Mucosa of stomach (tissue), 1 donor: ENCODE data around the gene PRR19.

Experiments used
- H3K27me3 ChIP-seq: one replicate; pipeline ENCODE4 v1.7.0; 2013; ENCODE audit warnings: mild to moderate bottlenecking, low read length; ENCODE audit not compliant: control insufficient read depth, insufficient read depth
- H3K36me3 ChIP-seq: one replicate; pipeline ENCODE4 v1.7.0; 2013; ENCODE audit warnings: low read length; ENCODE audit not compliant: control insufficient read depth, insufficient read depth
- H3K4me1 ChIP-seq: one replicate; pipeline ENCODE4 v1.7.0; 2013; ENCODE audit warnings: mild to moderate bottlenecking, low read length; ENCODE audit not compliant: control insufficient read depth, insufficient read depth
- H3K4me3 ChIP-seq: one replicate; pipeline ENCODE4 v1.7.0; 2013; ENCODE audit warnings: low read length
- H3K9ac ChIP-seq: one replicate; pipeline ENCODE4 v1.7.0; 2013; ENCODE audit warnings: mild to moderate bottlenecking, low read length, moderate library complexity
- H3K9me3 ChIP-seq: one replicate; pipeline ENCODE4 v1.7.0; 2013; ENCODE audit warnings: mild to moderate bottlenecking, low read length, moderate library complexity; ENCODE audit not compliant: control insufficient read depth
- donor health status: Pancreatic carcinoma.

PRR19 gene

GRCh38 chr19:42273407-42274064 is 28.4 kb upstream of the PRR19 start:
- Histone ChIP-seq H3K36me3 (no peaks in the 10 kb centered on the region), H3K9ac (no peak overlapping the region), H3K9me3 (no peaks in the 10 kb centered on the region), H3K4me3 (no peak overlapping the region), H3K27me3 (no peaks in the 10 kb centered on the region), H3K4me1 (peaks cover 25% of the 10 kb centered on the region)

- Histone ChIP-seq H3K36me3 (no peaks in the 10 kb centered on the region), H3K9ac (no peak overlapping the region), H3K4me3 (no peak overlapping the region), H3K9me3 (no peaks in the 10 kb centered on the region), H3K4me1 (peaks cover 32% of the 10 kb centered on the region), H3K27me3 (no peaks in the 10 kb centered on the region)
Observed at GRCh38 chr19:42274065-42274682, 27.8 kb upstream of the PRR19 start.

- no peaks in the 10 kb centered on the region for H3K9me3 ChIP-seq
- H3K4me1 ChIP-seq = peaks cover 34% of the 10 kb centered on the region
- H3K4me3 ChIP-seq = no peak overlapping the region
- no peak overlapping the region for H3K9ac ChIP-seq
- no peaks in the 10 kb centered on the region for H3K36me3 ChIP-seq
- H3K27me3 ChIP-seq = no peaks in the 10 kb centered on the region
Observed at GRCh38 chr19:42275103-42275502, 26.8 kb upstream of the PRR19 start.

- H3K4me1 ChIP-seq = peaks cover 31% of the 10 kb centered on the region
Observed at GRCh38 chr19:42275517-42275916, 26.4 kb upstream of the PRR19 start.

GRCh38 chr19:42276284-42276683 is 25.6 kb upstream of the PRR19 start:
- H3K27me3 ChIP-seq = no peaks in the 10 kb centered on the region
- H3K9ac ChIP-seq = no peak overlapping the region
- no peak overlapping the region for H3K4me3 ChIP-seq
- no peaks in the 10 kb centered on the region for H3K36me3 ChIP-seq
- H3K9me3 ChIP-seq = no peaks in the 10 kb centered on the region
- H3K4me1 ChIP-seq = peaks cover 30% of the 10 kb centered on the region

More at GRCh38 chr19:42275517-42275916, 26.4 kb upstream of the PRR19 start:
- no peaks in the 10 kb centered on the region for H3K9me3 ChIP-seq
- no peaks in the 10 kb centered on the region for H3K27me3 ChIP-seq
- no peak overlapping the region for H3K9ac ChIP-seq
- no peaks in the 10 kb centered on the region for H3K36me3 ChIP-seq
- no peak overlapping the region for H3K4me3 ChIP-seq

GRCh38 chr19:42276821-42277220 is 25.1 kb upstream of the PRR19 start:
- Histone ChIP-seq H3K4me1 (peaks cover 31% of the 10 kb centered on the region), H3K4me3 (no peak overlapping the region), H3K9me3 (no peaks in the 10 kb centered on the region), H3K9ac (peak overlapping the region; percentile 52), H3K36me3 (no peaks in the 10 kb centered on the region), H3K27me3 (no peaks in the 10 kb centered on the region)

GRCh38 chr19:42277821-42278451 is 24.0 kb upstream of the PRR19 start:
- Histone ChIP-seq H3K4me3 (no peak overlapping the region), H3K9ac (peak overlapping the region; percentile 52), H3K4me1 (peaks cover 40% of the 10 kb centered on the region)

GRCh38 chr19:42278452-42279154 is 23.3 kb upstream of the PRR19 start:
- Histone ChIP-seq H3K4me3 (no peak overlapping the region), H3K4me1 (peaks cover 46% of the 10 kb centered on the region), H3K27me3 (no peaks in the 10 kb centered on the region)

More at GRCh38 chr19:42277821-42278451, 24.0 kb upstream of the PRR19 start:
- no peaks in the 10 kb centered on the region for H3K9me3 ChIP-seq
- H3K36me3 ChIP-seq = no peaks in the 10 kb centered on the region
- H3K27me3 ChIP-seq = no peaks in the 10 kb centered on the region

GRCh38 chr19:42279155-42279901 is 22.6 kb upstream of the PRR19 start:
- peak overlapping the region; percentile 79 for H3K4me3 ChIP-seq
- H3K27me3 ChIP-seq = no peaks in the 10 kb centered on the region
- no peaks in the 10 kb centered on the region for H3K9me3 ChIP-seq
- peak overlapping the region; percentile 61 for H3K9ac ChIP-seq
- H3K36me3 ChIP-seq = no peaks in the 10 kb centered on the region
- H3K4me1 ChIP-seq = peaks cover 46% of the 10 kb centered on the region

More at GRCh38 chr19:42278452-42279154, 23.3 kb upstream of the PRR19 start:
- Histone ChIP-seq H3K36me3 (no peaks in the 10 kb centered on the region), H3K9me3 (no peaks in the 10 kb centered on the region), H3K9ac (peak overlapping the region; percentile 61)

- Histone ChIP-seq H3K27me3 (no peaks in the 10 kb centered on the region), H3K4me1 (peaks cover 53% of the 10 kb centered on the region), H3K4me3 (peak overlapping the region; percentile 79), H3K9ac (peak overlapping the region; percentile 61), H3K9me3 (no peaks in the 10 kb centered on the region), H3K36me3 (no peaks in the 10 kb centered on the region)
Observed at GRCh38 chr19:42279902-42280814, 21.8 kb upstream of the PRR19 start.

GRCh38 chr19:42280815-42281145 is 21.2 kb upstream of the PRR19 start:
- Histone ChIP-seq H3K4me1 (peaks cover 59% of the 10 kb centered on the region), H3K9me3 (no peaks in the 10 kb centered on the region), H3K9ac (peak overlapping the region; percentile 61), H3K4me3 (peak overlapping the region; percentile 79), H3K36me3 (no peaks in the 10 kb centered on the region), H3K27me3 (no peaks in the 10 kb centered on the region)
